Activated T-cell treated with anti-CD3 and anti-CD28 coated beads, Interleukin-2, amount 50 U/mL, for 4 hours (primary cell): Measurements from ENCODE around the gene LMF1. TPM values are rescaled to one million over a fixed set of nuclear protein-coding genes. Genes with fewer than 3 reads are reported as not detected.
A peak's percentile ranks its signal among the peaks of the same experiment; 100 is the strongest.

Experiments used
- ATAC-seq, 2 donors: fragments of 200-7000 bp; cut with Tn5 transposase; one replicate each; pipeline ENCODE4 v1.10.0; 2021
- DNase-seq: peaks from one replicate; pipeline ENCODE4 v3.0.0-alpha.2; 2020
- H3K27me3 Mint-ChIP-seq: one replicate; pipeline ENCODE4 v1.8.0; 2021; ENCODE audit warnings: low read depth, mixed read lengths
- H3K36me3 Mint-ChIP-seq: one replicate; pipeline ENCODE4 v1.8.0; 2022; ENCODE audit warnings: mixed read lengths; ENCODE audit not compliant: insufficient read depth
- H3K4me1 Mint-ChIP-seq: one replicate; pipeline ENCODE4 v1.8.0; 2021; ENCODE audit warnings: low read depth, mixed read lengths
- H3K4me3 Mint-ChIP-seq: one replicate; pipeline ENCODE4 v1.8.0; 2021; ENCODE audit warnings: mild to moderate bottlenecking, moderate library complexity, mixed read lengths
- H3K9me3 Mint-ChIP-seq: one replicate; pipeline ENCODE4 v1.8.0; 2021; ENCODE audit warnings: mixed read lengths
- total RNA-seq, 3 donors: library from RNA; stranded (reverse); gene quantifications; one replicate each; pipeline ENCODE4 v1.2.1, GENCODE V29; 2021

Gene LMF1
- 1 to 10 TPM; 7.7 to 9.9 (median 9.3) TPM for total RNA-seq

DNA sequence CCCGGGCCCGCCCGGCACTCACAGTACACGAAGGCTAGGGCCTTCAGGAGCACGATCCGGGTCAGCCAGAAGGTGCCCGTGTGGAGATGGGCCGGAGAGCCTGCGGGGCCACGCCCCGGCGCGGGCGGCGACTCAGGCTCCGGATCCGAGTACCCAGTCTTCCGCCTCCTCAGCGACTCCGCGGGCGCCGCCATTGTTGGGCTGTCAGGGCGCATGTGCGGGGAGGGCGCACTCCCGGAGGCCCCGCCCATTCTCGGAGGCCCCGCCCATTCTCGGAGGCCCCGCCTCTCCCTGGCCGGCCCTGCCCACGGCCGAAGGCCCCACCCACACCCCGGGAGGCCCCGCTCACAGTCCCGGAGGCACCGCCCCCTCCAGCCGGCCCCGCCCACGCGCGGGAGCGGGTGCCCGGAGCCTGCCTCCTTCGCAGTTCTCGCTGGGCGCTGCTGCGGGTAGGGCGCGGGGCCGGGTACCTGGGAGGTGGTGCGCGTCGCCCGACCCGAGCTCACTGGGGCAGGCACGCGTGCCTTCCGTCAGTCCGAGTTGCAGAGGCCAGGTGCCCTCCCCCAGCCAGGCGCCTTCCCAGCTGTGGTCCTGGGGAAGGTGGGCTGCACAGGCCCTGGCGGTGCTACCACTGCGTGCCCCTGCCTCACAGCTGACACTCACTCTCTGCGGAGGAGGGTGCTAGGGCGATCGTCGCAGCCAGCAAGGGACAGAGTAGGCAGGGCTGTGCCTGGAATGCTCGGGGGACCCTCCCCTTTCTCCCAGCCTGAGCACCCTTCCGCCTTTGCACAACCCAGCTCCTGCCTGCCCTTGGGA, at the start of gene LMF1:
Gene LMF1, minus strand, starts transcription at position 219 of the 816 bp plus-strand sequence. Its CDS starts 4 bp downstream, at position 215.
- H3K27me3 Mint-ChIP-seq: no peaks in the 10 kb centered on the region
- peak within 1 kb of the TSS; percentile 80 for H3K4me3 Mint-ChIP-seq
- H3K9me3 Mint-ChIP-seq: no peaks in the 10 kb centered on the region
- ATAC-seq (peak; percentile 86 to 89), DNase-seq (peak; percentile 95)
- H3K36me3 Mint-ChIP-seq: peaks cover 2% of the 10 kb centered on the region
- peaks cover 17% of the 10 kb centered on the region for H3K4me1 Mint-ChIP-seq

GRCh38 chr16:1020091-1020399, 49.3 kb upstream of the LMF1 start:
- Mint-ChIP-seq H3K36me3 (no peaks in the 10 kb centered on the region), H3K4me3 (no peak overlapping the region), H3K4me1 (no peaks in the 10 kb centered on the region), H3K9me3 (no peaks in the 10 kb centered on the region), H3K27me3 (peaks cover 5% of the 10 kb centered on the region)
- DNase-seq (no peak), ATAC-seq (no peak)

DNA sequence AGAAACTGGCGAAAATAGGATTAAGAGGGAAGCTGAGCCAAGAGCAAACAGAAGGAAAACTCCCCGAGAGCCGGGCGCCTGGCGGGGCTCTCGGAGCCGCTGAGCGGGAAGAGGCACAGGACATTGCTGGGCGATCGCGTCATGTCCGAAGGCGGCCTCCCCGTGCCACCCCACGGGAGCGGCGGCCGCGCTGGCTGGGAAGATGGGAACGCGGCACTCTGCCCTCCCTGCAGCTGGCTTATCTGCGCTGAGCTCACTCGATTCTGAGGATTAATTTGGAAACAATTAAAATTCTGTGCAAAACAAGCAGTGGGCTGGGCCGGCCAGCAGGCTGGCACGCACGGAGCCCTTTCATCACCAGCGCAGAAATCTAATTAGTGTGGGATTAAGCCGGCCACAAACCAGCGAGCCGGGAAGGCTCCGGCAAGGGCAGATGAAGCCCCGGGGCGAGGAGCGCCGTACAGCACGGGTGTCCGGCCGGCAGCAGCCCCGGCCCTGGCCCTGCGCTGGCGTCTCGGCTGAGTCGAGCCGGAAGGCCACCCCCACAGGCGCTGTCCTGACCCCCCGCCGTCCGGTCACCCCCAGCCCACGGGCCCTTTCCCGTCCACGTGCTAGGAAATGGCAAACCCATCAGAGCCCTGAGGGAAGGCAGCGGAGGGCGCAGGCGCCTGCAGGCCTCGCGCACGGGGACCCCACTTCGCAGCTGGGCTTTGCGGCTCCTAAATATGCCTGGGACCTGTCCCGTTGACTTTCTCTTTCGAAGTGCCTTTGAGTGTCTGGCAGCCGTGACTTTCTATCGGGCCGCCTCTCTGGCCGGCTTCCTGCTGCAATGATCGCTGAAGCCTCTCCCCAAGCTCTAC, 48.7 kb upstream of the LMF1 start:
- H3K4me3 Mint-ChIP-seq: no peak overlapping the region
- H3K9me3 Mint-ChIP-seq: no peaks in the 10 kb centered on the region
- H3K36me3 Mint-ChIP-seq: no peaks in the 10 kb centered on the region
- no peak for ATAC-seq
- H3K27me3 Mint-ChIP-seq: peaks cover 3% of the 10 kb centered on the region
- H3K4me1 Mint-ChIP-seq: no peaks in the 10 kb centered on the region
- no peak for DNase-seq

GRCh38 chr16:1018447-1019198, 47.8 kb upstream of the LMF1 start:
- H3K4me3 Mint-ChIP-seq: no peak overlapping the region
- ATAC-seq (no peak), DNase-seq (no peak)
- no peaks in the 10 kb centered on the region for H3K4me1 Mint-ChIP-seq
- H3K27me3 Mint-ChIP-seq: peaks cover 3% of the 10 kb centered on the region
- H3K9me3 Mint-ChIP-seq: no peaks in the 10 kb centered on the region
- no peaks in the 10 kb centered on the region for H3K36me3 Mint-ChIP-seq

GRCh38 chr16:1014771-1015495, 44.1 kb upstream of the LMF1 start:
- Mint-ChIP-seq H3K36me3 (no peaks in the 10 kb centered on the region), H3K27me3 (no peaks in the 10 kb centered on the region), H3K4me3 (no peak overlapping the region), H3K9me3 (no peaks in the 10 kb centered on the region), H3K4me1 (no peaks in the 10 kb centered on the region)
- no peak for ATAC-seq
- no peak for DNase-seq

DNA sequence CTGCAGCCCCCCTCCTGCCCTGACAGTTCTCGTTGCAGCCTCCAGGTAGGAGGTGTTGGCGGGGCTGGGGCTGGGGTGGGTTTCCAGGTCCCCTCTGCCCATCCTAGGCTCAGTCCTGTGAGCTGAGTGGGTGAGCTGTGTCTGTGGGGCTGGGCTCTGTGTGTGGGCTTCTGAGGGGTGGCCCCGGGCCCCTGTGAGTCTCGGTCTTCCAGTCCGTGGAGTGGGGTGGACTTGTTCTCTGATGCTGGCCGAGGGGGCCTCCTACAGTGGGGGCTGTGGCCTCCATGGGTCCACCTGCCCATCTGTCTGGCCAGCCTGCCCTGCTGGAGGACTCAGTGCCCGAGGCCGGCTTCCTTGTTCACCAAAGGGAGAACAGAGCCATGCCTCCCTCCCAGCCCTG, 43.4 kb upstream of the LMF1 start:
- Mint-ChIP-seq H3K27me3 (no peaks in the 10 kb centered on the region), H3K4me1 (peaks cover 4% of the 10 kb centered on the region), H3K9me3 (no peaks in the 10 kb centered on the region), H3K36me3 (no peaks in the 10 kb centered on the region), H3K4me3 (no peak overlapping the region)
- no peak for ATAC-seq
- no peak for DNase-seq

DNA sequence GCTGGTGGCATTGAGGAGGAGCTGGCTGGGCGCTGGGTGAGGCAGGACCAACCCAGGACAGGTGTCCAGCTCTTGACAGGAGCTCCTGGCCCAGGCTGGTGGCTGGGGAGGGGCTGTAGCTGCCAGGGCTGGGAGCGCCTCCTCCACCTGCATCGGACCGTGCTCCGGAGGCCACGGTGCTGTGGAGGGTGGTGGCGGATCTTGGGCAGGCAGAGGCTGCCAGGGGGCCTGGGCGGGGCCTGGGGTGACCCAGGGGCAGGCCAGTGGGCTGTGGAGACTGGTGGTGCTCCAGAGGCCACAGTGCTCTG, 42.8 kb upstream of the LMF1 start:
- Mint-ChIP-seq H3K4me1 (peaks cover 6% of the 10 kb centered on the region), H3K4me3 (no peak overlapping the region), H3K27me3 (peaks cover under 1% of the 10 kb centered on the region), H3K36me3 (no peaks in the 10 kb centered on the region), H3K9me3 (no peaks in the 10 kb centered on the region)
- DNase-seq (no peak), ATAC-seq (no peak)

- peaks cover 2% of the 10 kb centered on the region for H3K27me3 Mint-ChIP-seq
- peaks cover 8% of the 10 kb centered on the region for H3K4me1 Mint-ChIP-seq
- no peak for ATAC-seq
- DNase-seq: no peak
- H3K9me3 Mint-ChIP-seq: no peaks in the 10 kb centered on the region
- no peak overlapping the region for H3K4me3 Mint-ChIP-seq
- no peaks in the 10 kb centered on the region for H3K36me3 Mint-ChIP-seq
Observed at GRCh38 chr16:1012722-1013592, 42.2 kb upstream of the LMF1 start.

GRCh38 chr16:1012135-1012534, 41.4 kb upstream of the LMF1 start:
- peaks cover 2% of the 10 kb centered on the region for H3K27me3 Mint-ChIP-seq

DNA sequence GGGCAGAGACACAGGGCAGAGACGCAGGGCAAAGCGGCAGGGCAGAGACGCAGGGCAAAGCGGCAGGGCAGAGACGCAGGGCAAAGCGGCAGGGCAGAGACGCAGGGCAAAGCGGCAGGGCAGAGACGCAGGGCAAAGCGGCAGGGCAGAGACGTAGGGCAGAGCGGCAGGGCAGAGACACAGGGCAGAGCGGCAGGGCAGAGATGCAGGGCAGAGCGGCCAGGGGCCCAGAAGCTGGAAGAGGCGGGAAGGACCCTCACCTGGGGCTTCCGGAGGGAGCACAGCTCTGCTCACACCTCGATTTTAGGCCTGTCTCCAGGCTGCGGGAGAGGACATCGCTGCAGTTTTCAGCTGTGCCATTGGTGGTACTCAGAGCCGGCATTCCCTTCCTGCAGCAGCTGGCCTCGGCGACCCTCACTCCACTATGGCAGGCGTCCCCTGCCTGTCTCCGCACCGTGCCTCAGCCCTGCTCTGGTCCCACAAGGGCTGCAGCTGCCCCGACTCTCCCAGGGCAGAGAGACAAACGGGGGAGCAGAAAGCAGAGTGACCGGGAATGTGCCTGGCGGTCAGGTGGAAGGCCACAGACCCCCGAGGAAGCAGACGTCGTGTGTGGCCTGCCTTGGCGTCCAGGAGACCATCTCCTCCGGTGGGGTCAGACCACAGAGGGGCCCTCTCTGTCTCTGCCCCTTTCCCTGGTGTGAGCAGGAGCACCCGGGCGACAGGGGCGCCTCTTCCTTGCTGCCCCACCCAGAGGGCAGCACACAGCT, 40.7 kb upstream of the LMF1 start:
- ATAC-seq: no peak
- no peaks in the 10 kb centered on the region for H3K9me3 Mint-ChIP-seq
- peaks cover 2% of the 10 kb centered on the region for H3K27me3 Mint-ChIP-seq
- DNase-seq: no peak
- H3K36me3 Mint-ChIP-seq: no peaks in the 10 kb centered on the region
- H3K4me3 Mint-ChIP-seq: no peak overlapping the region
- peaks cover 8% of the 10 kb centered on the region for H3K4me1 Mint-ChIP-seq

More at GRCh38 chr16:1012135-1012534, 41.4 kb upstream of the LMF1 start:
- no peaks in the 10 kb centered on the region for H3K36me3 Mint-ChIP-seq
- no peak for DNase-seq
- H3K4me3 Mint-ChIP-seq: no peak overlapping the region
- no peak for ATAC-seq
- H3K4me1 Mint-ChIP-seq: peaks cover 8% of the 10 kb centered on the region
- no peaks in the 10 kb centered on the region for H3K9me3 Mint-ChIP-seq

GRCh38 chr16:1010815-1011214, 40.0 kb upstream of the LMF1 start:
- Mint-ChIP-seq H3K9me3 (no peaks in the 10 kb centered on the region), H3K36me3 (no peaks in the 10 kb centered on the region), H3K27me3 (peaks cover 2% of the 10 kb centered on the region), H3K4me3 (no peak overlapping the region), H3K4me1 (peaks cover 12% of the 10 kb centered on the region)
- no peak for ATAC-seq
- DNase-seq: no peak

DNA sequence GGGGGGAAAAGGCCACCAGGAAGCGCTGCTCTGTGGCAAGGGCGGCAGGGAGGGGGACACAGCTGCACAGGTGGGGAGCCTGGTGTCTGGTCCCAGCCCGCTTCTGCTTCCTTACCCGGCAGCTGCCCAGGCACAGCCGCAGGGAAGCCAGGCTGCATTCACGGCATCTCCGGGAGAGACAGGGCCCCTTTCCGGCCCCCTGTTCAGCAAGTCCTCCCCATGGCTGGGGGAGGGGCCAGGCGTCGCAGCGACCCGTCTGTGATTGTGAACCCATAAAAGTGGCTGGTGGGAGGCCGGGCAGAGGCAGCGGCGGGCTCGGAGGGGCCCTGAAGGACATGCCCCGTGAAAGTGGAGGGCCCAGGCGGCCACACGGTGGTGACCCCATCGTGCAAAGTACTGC, 39.5 kb upstream of the LMF1 start:
- H3K9me3 Mint-ChIP-seq: no peaks in the 10 kb centered on the region
- H3K4me3 Mint-ChIP-seq: no peak overlapping the region
- ATAC-seq (peak in 1 of 2 donors; percentile 4), DNase-seq (no peak)
- peaks cover 18% of the 10 kb centered on the region for H3K4me1 Mint-ChIP-seq
- no peaks in the 10 kb centered on the region for H3K36me3 Mint-ChIP-seq
- peaks cover 2% of the 10 kb centered on the region for H3K27me3 Mint-ChIP-seq
